WERI-Rb-1 (cell line): Measurements from ENCODE around the gene DNAH3.
"Not testable (repeated sequence)": the region's sequence is repeated elsewhere in the genome, so short reads cannot be mapped to it uniquely, and the experiment has no call there.

Experiments used
- DNase-seq: peaks from one replicate; pipeline ENCODE4 v3.0.0-alpha.2; 2020
- H3K27ac ChIP-seq: fragments of 250-450 bp; sonication (Bioruptor Pico); 2 replicates; pipeline ENCODE4 v1.5.1; 2020; ENCODE audit warnings: mild to moderate bottlenecking, moderate library complexity
- H3K27me3 ChIP-seq: fragments of 250-450 bp; sonication (Bioruptor Pico); 2 replicates; pipeline ENCODE4 v1.5.1; 2021; ENCODE audit warnings: mild to moderate bottlenecking, low read depth, moderate library complexity; ENCODE audit not compliant: insufficient read depth, severe bottlenecking
- H3K36me3 ChIP-seq: fragments of 250-450 bp; sonication (Bioruptor Pico); 2 replicates; pipeline ENCODE4 v1.5.1; 2020; ENCODE audit warnings: mild to moderate bottlenecking, moderate library complexity
- H3K4me3 ChIP-seq: 2 replicates; pipeline ENCODE4 v1.5.1; 2011; ENCODE audit warnings: low read depth, mild to moderate bottlenecking, control low read depth, low read length
- H3K9me3 ChIP-seq: fragments of 250-450 bp; sonication (Bioruptor Pico); 2 replicates; pipeline ENCODE4 v1.5.1; 2021; ENCODE audit warnings: mild to moderate bottlenecking, moderate library complexity; ENCODE audit not compliant: severe bottlenecking
- TF ChIP-seq, protein P1 (sequence below): IDR thresholded peaks from 2 replicates; pipeline ENCODE4 v1.5.1; 2011; ENCODE audit warnings: low read depth, mild to moderate bottlenecking, control low read depth, inconsistent platforms, low read length

Gene DNAH3

DNA sequence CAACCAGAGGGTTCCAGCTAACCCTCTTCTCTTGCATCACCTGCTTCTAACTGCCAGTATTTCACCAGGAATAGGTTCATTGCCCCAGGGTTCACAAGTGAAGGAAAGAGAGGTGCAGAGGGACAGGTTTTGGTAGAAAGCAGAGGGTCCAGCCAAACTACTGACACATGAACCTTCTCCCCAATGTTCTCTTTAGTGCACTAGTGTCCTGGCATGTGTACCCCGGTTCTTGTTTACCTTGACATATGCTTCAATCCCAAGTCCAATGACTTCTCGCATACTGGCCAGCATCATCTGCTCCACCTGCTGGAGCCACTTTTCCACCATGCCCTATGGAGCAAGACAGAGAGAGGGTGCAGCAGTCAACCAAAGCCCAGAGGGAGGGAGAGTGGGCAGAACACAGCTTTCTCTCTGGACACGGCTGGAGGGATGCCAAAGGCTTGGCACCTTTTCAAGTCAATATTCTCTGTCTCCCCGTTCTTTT, 90.6 kb downstream of the DNAH3 start:
- no peak overlapping the region for H3K27ac ChIP-seq

DNA sequence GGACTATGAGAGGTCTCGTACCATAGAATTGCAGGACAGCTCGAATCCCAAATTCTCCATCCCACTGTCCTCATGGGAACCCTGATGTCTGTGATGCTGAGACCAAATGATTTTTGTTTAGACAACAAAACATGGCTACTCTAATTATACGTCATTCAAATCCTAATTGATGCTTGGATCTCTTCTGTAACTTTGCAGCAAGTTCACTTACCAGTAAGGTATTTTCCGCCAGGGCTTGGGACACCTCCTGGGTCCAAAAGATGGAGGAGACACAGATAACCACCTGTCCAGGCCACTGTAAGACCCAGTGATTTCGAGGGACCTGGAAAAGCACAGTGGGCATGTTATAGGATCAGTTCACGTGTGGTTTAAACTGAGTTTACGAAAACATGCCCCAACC, 92.8 kb downstream of the DNAH3 start:
- H3K36me3 ChIP-seq, result no peaks in the 10 kb centered on the region
- TF ChIP-seq, protein P1, sequence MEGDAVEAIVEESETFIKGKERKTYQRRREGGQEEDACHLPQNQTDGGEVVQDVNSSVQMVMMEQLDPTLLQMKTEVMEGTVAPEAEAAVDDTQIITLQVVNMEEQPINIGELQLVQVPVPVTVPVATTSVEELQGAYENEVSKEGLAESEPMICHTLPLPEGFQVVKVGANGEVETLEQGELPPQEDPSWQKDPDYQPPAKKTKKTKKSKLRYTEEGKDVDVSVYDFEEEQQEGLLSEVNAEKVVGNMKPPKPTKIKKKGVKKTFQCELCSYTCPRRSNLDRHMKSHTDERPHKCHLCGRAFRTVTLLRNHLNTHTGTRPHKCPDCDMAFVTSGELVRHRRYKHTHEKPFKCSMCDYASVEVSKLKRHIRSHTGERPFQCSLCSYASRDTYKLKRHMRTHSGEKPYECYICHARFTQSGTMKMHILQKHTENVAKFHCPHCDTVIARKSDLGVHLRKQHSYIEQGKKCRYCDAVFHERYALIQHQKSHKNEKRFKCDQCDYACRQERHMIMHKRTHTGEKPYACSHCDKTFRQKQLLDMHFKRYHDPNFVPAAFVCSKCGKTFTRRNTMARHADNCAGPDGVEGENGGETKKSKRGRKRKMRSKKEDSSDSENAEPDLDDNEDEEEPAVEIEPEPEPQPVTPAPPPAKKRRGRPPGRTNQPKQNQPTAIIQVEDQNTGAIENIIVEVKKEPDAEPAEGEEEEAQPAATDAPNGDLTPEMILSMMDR, result no peak

More for the DNA sequence above, 90.6 kb downstream of the DNAH3 start:
- Histone ChIP-seq H3K36me3 (no peaks in the 10 kb centered on the region), H3K4me3 (no peak overlapping the region), H3K27me3 (no peaks in the 10 kb centered on the region), H3K9me3 (no peaks in the 10 kb centered on the region)
- TF ChIP-seq, protein P1, result no peak
- no peak for DNase-seq

GRCh38 chr16:21056396-21056795, 94.2 kb downstream of the DNAH3 start:
- H3K9me3 ChIP-seq, result no peaks in the 10 kb centered on the region
- H3K36me3 ChIP-seq, result no peaks in the 10 kb centered on the region
- H3K4me3 ChIP-seq, result no peak overlapping the region
- H3K27me3 ChIP-seq, result no peaks in the 10 kb centered on the region
- DNase-seq, result no peak
- TF ChIP-seq, protein P1, result no peak
- no peak overlapping the region for H3K27ac ChIP-seq

More for the DNA sequence above, 92.8 kb downstream of the DNAH3 start:
- Histone ChIP-seq H3K4me3 (no peak overlapping the region), H3K9me3 (no peaks in the 10 kb centered on the region), H3K27me3 (no peaks in the 10 kb centered on the region), H3K27ac (no peak overlapping the region)
- DNase-seq, result no peak

GRCh38 chr16:21055738-21056137, 94.9 kb downstream of the DNAH3 start:
- H3K4me3 ChIP-seq, H3K27ac ChIP-seq, DNase-seq, H3K36me3 ChIP-seq, H3K27me3 ChIP-seq, H3K9me3 ChIP-seq: not testable (repeated sequence)

DNA sequence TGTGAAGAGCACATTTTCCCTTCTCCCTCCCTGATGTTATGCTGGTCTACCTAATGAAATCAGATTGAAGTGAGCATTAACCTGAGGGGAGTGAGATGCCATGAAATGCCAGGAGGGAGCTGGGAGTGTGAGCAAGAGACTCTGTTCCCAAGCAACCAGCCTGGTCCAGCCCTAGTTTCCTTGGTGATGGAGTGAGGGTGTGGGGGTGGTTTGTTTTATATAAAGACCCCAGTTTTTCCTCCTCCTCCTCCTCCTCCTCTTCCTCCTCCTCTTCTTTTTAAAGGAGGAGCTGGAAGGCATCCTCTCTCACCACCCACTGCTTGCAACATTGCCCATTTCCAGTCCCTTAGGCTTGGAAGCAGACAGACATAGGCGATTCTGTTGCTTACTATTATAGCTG, 97.1 kb downstream of the DNAH3 start:
- Histone ChIP-seq H3K36me3 (no peaks in the 10 kb centered on the region), H3K4me3 (no peak overlapping the region), H3K9me3 (no peaks in the 10 kb centered on the region), H3K27ac (no peak overlapping the region), H3K27me3 (no peaks in the 10 kb centered on the region)
- DNase-seq, result no peak
- TF ChIP-seq, protein P1, result no peak

- H3K36me3 ChIP-seq, H3K27me3 ChIP-seq, H3K9me3 ChIP-seq, H3K27ac ChIP-seq, H3K4me3 ChIP-seq: not testable (repeated sequence)
- peak; percentile 24 for DNase-seq
Observed at GRCh38 chr16:21048091-21048912, 102.3 kb downstream of the DNAH3 start.

GRCh38 chr16:21038197-21038596, 112.4 kb downstream of the DNAH3 start:
- DNase-seq, result no peak
- Histone ChIP-seq H3K9me3 (no peaks in the 10 kb centered on the region), H3K36me3 (no peaks in the 10 kb centered on the region), H3K27me3 (no peaks in the 10 kb centered on the region), H3K4me3 (no peak overlapping the region), H3K27ac (no peak overlapping the region)
- TF ChIP-seq, protein P1, result no peak
